Stomach (tissue), 9 donors: ENCODE measurements around the gene NMUR2. TPM values are rescaled to one million over a fixed set of nuclear protein-coding genes. Genes with fewer than 3 reads are reported as not detected.

Source experiments
- DNase-seq, 2 donors: peaks; one replicate each; pipeline versions ENCODE4 v3.0.0 to v3.0.0-alpha.2; 2013 to 2019
- H3K27ac ChIP-seq, 5 donors: fragments of 200-600 bp in 4 of 5; sonication (generic) in 4 of 5; one replicate each; pipeline ENCODE4 v1.5.1; 2013 to 2019; ENCODE audit warnings: mild to moderate bottlenecking in 1 of 5, moderate library complexity in 1 of 5
- H3K27me3 ChIP-seq, 3 donors: fragments of 200-600 bp; sonication (generic); one replicate each; pipeline ENCODE4 v1.5.1; 2017 to 2019; ENCODE audit warnings: mixed run types in 1 of 3
- H3K36me3 ChIP-seq, 4 donors: fragments of 200-600 bp; sonication (generic); 1 replicate in 3 of 4; 2 replicates in 1 of 4; pipeline ENCODE4 v1.5.1; 2016 to 2019
- H3K4me1 ChIP-seq, 4 donors: fragments of 200-600 bp; sonication (generic); one replicate each; pipeline ENCODE4 v1.5.1; 2016 to 2019
- H3K4me3 ChIP-seq, 4 donors: fragments of 200-600 bp; sonication (generic) in 3 of 4; one replicate each; pipeline ENCODE4 v1.5.1; 2016 to 2019; ENCODE audit warnings: mild to moderate bottlenecking in 1 of 4
- H3K9me3 ChIP-seq, 4 donors: fragments of 200-600 bp; sonication (generic); one replicate each; pipeline ENCODE4 v1.5.1; 2016 to 2019
- CTCF ChIP-seq, 7 experiments: fragments of 450-650 bp in 4 of 7; fragments of 200-600 bp in 3 of 7; sonication (generic) in 3 of 7; IDR thresholded peaks; one replicate each; pipeline ENCODE4 v1.5.1; 2016 to 2019; ENCODE audit warnings: antibody characterized with exemption in 7 of 7, control low read depth in 2 of 7, mild to moderate bottlenecking in 1 of 7
- EP300 ChIP-seq: sonication (generic); formaldehyde crosslinking; IDR thresholded peaks from one replicate; pipeline ENCODE4 v1.6.1; 2017; ENCODE audit warnings: antibody characterized with exemption
- POLR2A ChIP-seq, 4 donors: fragments of 450-650 bp; IDR thresholded peaks; one replicate each; pipeline ENCODE4 v1.6.1; 2016; ENCODE audit warnings: antibody characterized with exemption in 4 of 4, control low read depth in 2 of 4, mild to moderate bottlenecking in 1 of 4, moderate library complexity in 1 of 4
- POLR2AphosphoS5 ChIP-seq, 3 donors: sonication (generic); formaldehyde crosslinking; IDR thresholded peaks; one replicate each; pipeline ENCODE4 v1.6.1; 2016; ENCODE audit warnings: antibody characterized with exemption in 3 of 3
- WGBS, 5 donors: extraction: QIAGEN DNeasy Blood & Tissue Kit in 3 of 5; methylation state at CpG; one replicate each; pipeline versions ENCODE4 v1.1.5 to v1.1.7; 2013 to 2018; 5-methylcytosine and 5-hydroxymethylcytosine counted together
- intact Hi-C: fragments of 100-400 bp; cut with DNase I; formaldehyde crosslinking; loops from one replicate; pipeline ENCODE4 v1.15.1; 2023; ENCODE audit warnings: low total_unique reads
- polyA plus RNA-seq, 3 donors: library from polyadenylated mRNA; stranded (reverse); fragments of 200-250 nt; gene quantifications; one replicate each; pipeline ENCODE4 v1.2.3, GENCODE V29; 2013
- total RNA-seq, 5 donors: library from RNA; depleted of rRNA; stranded (reverse); fragments of >200 nt; gene quantifications; one replicate each; pipeline versions ENCODE4 v1.1.0 to v1.2.3, GENCODE V29; 2014 to 2016
- donor health status: healthy with polysubstance abuse.
- donor health status: Bipolar disorder and iron deficiency.
- donor health status: healthy.

The NMUR2 gene
- total and polyA plus RNA-seq, 8 donors: 0.37 TPM; not detected in 7

- no peak for DNase-seq
- no peak for TF ChIP-seq POLR2AphosphoS5 (IDR thresholded peaks at IDR 0.05)
- TF ChIP-seq EP300: no peak
- TF ChIP-seq CTCF (IDR thresholded peaks at IDR 0.05): no peak
- no peak for TF ChIP-seq POLR2A (IDR thresholded peaks at IDR 0.05)
- no peaks in the 10 kb centered on the region for H3K4me1 ChIP-seq
- no peak overlapping the region for H3K27ac ChIP-seq
- no peaks in the 10 kb centered on the region for H3K9me3 ChIP-seq
- H3K27me3 ChIP-seq: no peaks in the 10 kb centered on the region
- no peaks in the 10 kb centered on the region for H3K36me3 ChIP-seq
- intact Hi-C loops: no loop called here
- 78 to 87% (median 82%) methylated on average over 10 of the region's 10 CpGs for WGBS, 5 donors
- H3K4me3 ChIP-seq: no peak overlapping the region
Observed at GRCh38 chr5:152380415-152381123, 24.5 kb downstream of the NMUR2 start.

DNA sequence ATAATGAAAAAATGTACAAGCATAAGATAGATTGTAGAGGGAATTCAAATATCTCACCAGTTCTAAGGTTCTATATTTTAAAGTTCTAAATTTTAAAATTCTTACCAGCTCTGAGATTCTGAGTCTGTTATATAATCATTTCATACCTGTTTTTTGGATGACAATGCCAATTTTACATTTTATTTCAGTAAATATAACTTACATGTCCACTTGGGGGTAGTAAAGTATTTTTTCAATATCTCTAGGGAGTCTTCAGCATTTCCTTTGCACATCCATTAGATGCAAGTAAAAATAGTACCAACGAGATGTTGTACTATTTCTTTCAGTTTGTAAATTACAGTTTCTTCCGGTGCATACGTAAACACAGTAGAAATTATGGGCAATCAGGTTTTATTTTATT is 25.7 kb downstream of the NMUR2 start:
- Histone ChIP-seq H3K27me3 (no peaks in the 10 kb centered on the region), H3K27ac (no peak overlapping the region), H3K9me3 (no peaks in the 10 kb centered on the region), H3K36me3 (no peaks in the 10 kb centered on the region), H3K4me3 (no peak overlapping the region), H3K4me1 (no peaks in the 10 kb centered on the region)
- 47 to 57% (median 54%) methylated on average over 3 of the region's 3 CpGs for WGBS, 5 donors
- intact Hi-C loops: no loop called here
- TF ChIP-seq EP300: no peak
- no peak for TF ChIP-seq POLR2AphosphoS5 (IDR thresholded peaks at IDR 0.05)
- no peak for TF ChIP-seq CTCF (IDR thresholded peaks at IDR 0.05)
- no peak for TF ChIP-seq POLR2A (IDR thresholded peaks at IDR 0.05)
- DNase-seq: peak in 1 of 2 donors; percentile 12

- Histone ChIP-seq H3K27ac (no peak overlapping the region), H3K4me1 (no peaks in the 10 kb centered on the region), H3K9me3 (no peaks in the 10 kb centered on the region), H3K4me3 (no peak overlapping the region), H3K36me3 (no peaks in the 10 kb centered on the region), H3K27me3 (no peaks in the 10 kb centered on the region)
- 26 to 54% (median 40%) methylated on average over 3 of the region's 3 CpGs for WGBS, 5 donors
- TF ChIP-seq EP300: no peak
- TF ChIP-seq CTCF (IDR thresholded peaks at IDR 0.05): no peak
- TF ChIP-seq POLR2A (IDR thresholded peaks at IDR 0.05): no peak
- TF ChIP-seq POLR2AphosphoS5 (IDR thresholded peaks at IDR 0.05): no peak
- DNase-seq: peak in 1 of 2 donors; percentile 16
- intact Hi-C loops: no loop called here
Observed at GRCh38 chr5:152378730-152379129, 26.3 kb downstream of the NMUR2 start.

DNA sequence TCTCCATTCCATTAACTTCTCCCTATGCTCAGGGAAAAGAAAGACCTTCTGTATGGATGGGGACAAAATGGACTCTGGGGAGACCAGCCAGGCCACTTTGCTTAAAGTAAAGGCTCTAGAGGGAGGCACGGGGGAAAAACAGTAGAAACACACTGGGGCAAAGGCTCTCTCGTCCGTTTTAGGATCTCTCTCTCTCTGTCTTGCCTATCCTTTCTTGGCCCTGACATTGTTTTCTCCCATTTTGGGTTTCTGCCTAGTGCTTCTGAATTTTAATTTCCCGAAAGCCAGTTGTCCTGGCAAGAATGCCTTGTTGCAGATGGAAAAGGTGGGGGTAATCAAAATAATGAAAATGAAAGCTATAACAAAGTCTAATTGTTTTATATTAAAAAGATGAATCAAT is 28.2 kb downstream of the NMUR2 start:
- Histone ChIP-seq H3K27me3 (no peaks in the 10 kb centered on the region), H3K4me3 (no peak overlapping the region), H3K36me3 (no peaks in the 10 kb centered on the region), H3K27ac (no peak overlapping the region), H3K4me1 (no peaks in the 10 kb centered on the region), H3K9me3 (no peaks in the 10 kb centered on the region)
- 59 to 74% (median 73%) methylated on average over 4 of the region's 4 CpGs for WGBS, 5 donors
- TF ChIP-seq EP300 (no peak), POLR2AphosphoS5 (IDR thresholded peaks at IDR 0.05) (no peak), POLR2A (IDR thresholded peaks at IDR 0.05) (no peak), CTCF (IDR thresholded peaks at IDR 0.05) (no peak)
- intact Hi-C loops: no loop called here
- DNase-seq: no peak
